GM12878 (cell line): Measurements from ENCODE around the gene ANKRD28. TPM values are rescaled to one million over a fixed set of nuclear protein-coding genes. Genes with fewer than 3 reads are reported as not detected.

Experiments used
- BACH1 ChIP-seq: fragments of 450-650 bp; IDR thresholded peaks from 2 replicates; pipeline ENCODE4 v1.6.1; 2017; ENCODE audit warnings: mild to moderate bottlenecking, borderline replicate concordance
- BCLAF1 ChIP-seq: fragments of 450-650 bp; IDR thresholded peaks from 2 replicates; pipeline ENCODE4 v1.6.1; 2017; ENCODE audit warnings: antibody characterized with exemption, mild to moderate bottlenecking, moderate library complexity
- CTCF ChIP-seq, 3 experiments: IDR thresholded peaks in 2 of 3; conservative IDR thresholded peaks in 1 of 3; 2 replicates each; pipeline ENCODE4 v1.5.1; 2011; ENCODE audit warnings: low read depth in 3 of 3, low read length in 3 of 3, mild to moderate bottlenecking in 3 of 3, control low read depth in 2 of 3, moderate library complexity in 2 of 3, inconsistent platforms in 1 of 3, mixed read lengths in 1 of 3; ENCODE audit not compliant: control insufficient read depth in 2 of 3, insufficient read depth in 1 of 3; ENCODE audit errors: extremely low read depth in 1 of 3
- DPF2 ChIP-seq: fragments of 450-650 bp; IDR thresholded peaks from 2 replicates; pipeline ENCODE4 v1.6.1; 2017; ENCODE audit warnings: mild to moderate bottlenecking
- EP300 ChIP-seq, 2 experiments: fragments of 150-350 bp in 1 of 2; IDR thresholded peaks; 2 replicates each; pipeline ENCODE4 v1.6.1; 2011 to 2012; ENCODE audit warnings: low read depth in 2 of 2, low read length in 2 of 2, borderline replicate concordance in 1 of 2, improper control_type of control experiment in 1 of 2, inconsistent platforms in 1 of 2; ENCODE audit not compliant: control insufficient read depth in 1 of 2
- MEF2B ChIP-seq: fragments of 450-650 bp; IDR thresholded peaks from 2 replicates; pipeline ENCODE4 v1.6.1; 2018; ENCODE audit warnings: mild to moderate bottlenecking, moderate library complexity; ENCODE audit not compliant: partially characterized antibody, poor library complexity, severe bottlenecking
- MTA3 ChIP-seq: IDR thresholded peaks from 2 replicates; pipeline ENCODE4 v1.6.1; 2012; ENCODE audit warnings: low read length, inconsistent platforms, borderline replicate concordance
- NBN ChIP-seq: fragments of 450-650 bp; IDR thresholded peaks from 2 replicates; pipeline ENCODE4 v1.6.1; 2016
- NR2F1 ChIP-seq: fragments of 450-650 bp; conservative IDR thresholded peaks from 2 replicates; pipeline ENCODE4 v1.6.1; 2017; ENCODE audit warnings: mild to moderate bottlenecking
- PBX3 ChIP-seq: IDR thresholded peaks from 2 replicates; pipeline ENCODE4 v1.6.1; 2011; ENCODE audit warnings: mild to moderate bottlenecking, low read depth, low read length, moderate library complexity; ENCODE audit not compliant: insufficient replicate concordance
- RUNX3 ChIP-seq: IDR thresholded peaks from 2 replicates; pipeline ENCODE4 v1.6.1; 2012; ENCODE audit warnings: low read length, inconsistent platforms
- SIX5 ChIP-seq: IDR thresholded peaks from 2 replicates; pipeline ENCODE4 v1.6.1; 2011; ENCODE audit warnings: mild to moderate bottlenecking, low read depth, low read length, moderate library complexity; ENCODE audit not compliant: severe bottlenecking
- SMARCA5 ChIP-seq: fragments of 450-650 bp; IDR thresholded peaks from 2 replicates; pipeline ENCODE4 v1.6.1; 2017; ENCODE audit warnings: mild to moderate bottlenecking
- SUZ12 ChIP-seq: fragments of 200-600 bp; sonication (generic); IDR thresholded peaks from one replicate; pipeline ENCODE4 v1.6.1; 2018; ENCODE audit warnings: antibody characterized with exemption, mild to moderate bottlenecking; ENCODE audit not compliant: unreplicated experiment
- USF1 ChIP-seq: IDR thresholded peaks from 2 replicates; pipeline ENCODE4 v1.6.1; 2011; ENCODE audit warnings: borderline replicate concordance, low read depth, mild to moderate bottlenecking, moderate library complexity, mixed read lengths, low read length; ENCODE audit not compliant: insufficient read depth; ENCODE audit errors: extremely low read length
- ZBED1 ChIP-seq: IDR thresholded peaks from 2 replicates; pipeline ENCODE4 v1.6.1; 2016; ENCODE audit warnings: borderline replicate concordance
- ZNF207 ChIP-seq: fragments of 450-650 bp; IDR thresholded peaks from 2 replicates; pipeline ENCODE4 v1.6.1; 2014; ENCODE audit warnings: antibody characterized with exemption, mild to moderate bottlenecking, borderline replicate concordance
- ZNF217 ChIP-seq: fragments of 450-650 bp; IDR thresholded peaks from 2 replicates; pipeline ENCODE4 v1.6.1; 2017; ENCODE audit warnings: antibody characterized with exemption, mild to moderate bottlenecking
- ZNF384 ChIP-seq: IDR thresholded peaks from 2 replicates; pipeline ENCODE4 v1.6.1; 2012; ENCODE audit warnings: low read depth, mild to moderate bottlenecking, low read length, improper control_type of control experiment, borderline replicate concordance
- polyA plus RNA-seq, 11 experiments: library from polyadenylated mRNA; depleted of rRNA in 4 of 11; unstranded in 6 of 11; stranded (reverse) in 5 of 11; fragments of >200 nt; fragmentation: Nextera tagmentation in 4 of 11; fragmentation: Illumina TruSeq in 1 of 11; extraction: Ambion mirVana in 4 of 11; extraction: Trizol in 1 of 11; gene quantifications; 1 replicate in 1 of 11; 2 replicates in 10 of 11; pipeline versions ENCODE4 v1.2.1 to v1.2.3, GENCODE V29; 2011 to 2016; ENCODE audit warnings: inconsistent platforms in 2 of 11, missing spikeins in 2 of 11, low read depth in 1 of 11
- total RNA-seq, 4 experiments: library from RNA; depleted of rRNA in 3 of 4; stranded (reverse); fragments of >200 nt in 3 of 4; fragmentation: Illumina TruSeq in 1 of 4; extraction: Trizol in 1 of 4; gene quantifications; 2 replicates each; pipeline versions ENCODE4 v1.2.1 to v1.2.3, GENCODE V29; 2013 to 2021
- TF ChIP-seq, protein P1 (sequence below): IDR thresholded peaks from 2 replicates; pipeline ENCODE4 v1.6.1; 2012; ENCODE audit warnings: low read length, inconsistent platforms
- TF ChIP-seq, protein P2 (sequence below): IDR thresholded peaks from 2 replicates; pipeline ENCODE4 v1.6.1; 2011; ENCODE audit warnings: low read depth, mild to moderate bottlenecking, low read length, moderate library complexity, borderline replicate concordance; ENCODE audit errors: extremely low read depth

ANKRD28 gene
- total and polyA plus RNA-seq, 10 of the 15 experiments (the other 5 are each of a cell fraction or from before 2014, with no cell fraction given), result 11.2 to 105 (median 38.3) TPM

DNA sequence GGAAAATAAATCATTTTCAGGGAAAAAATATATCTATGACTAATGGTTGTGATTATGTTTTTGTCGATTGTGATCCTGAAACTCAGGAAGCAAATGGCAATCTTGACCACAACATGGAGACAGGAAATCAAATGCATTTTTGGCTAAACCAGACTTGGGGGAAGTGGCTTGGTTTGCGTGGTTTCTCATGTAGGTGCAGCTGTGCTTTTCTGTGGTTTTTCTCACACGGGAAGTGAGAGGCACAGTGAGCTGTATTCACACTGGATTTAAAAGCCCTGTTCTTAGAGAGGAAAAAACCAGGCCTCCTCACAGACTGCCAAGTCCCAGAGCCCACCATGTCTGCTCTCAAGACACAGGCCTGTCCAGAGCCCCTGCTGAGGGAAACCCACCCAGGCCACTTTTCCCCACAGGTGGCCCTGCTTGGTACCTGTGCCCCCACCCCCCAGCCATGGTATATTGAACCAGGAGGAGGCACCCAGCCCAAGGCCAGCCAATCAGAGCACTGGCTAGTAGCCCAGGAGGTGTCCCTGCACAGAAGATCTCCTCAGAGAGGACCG, 150.1 kb downstream of the ANKRD28 start (continued):
- TF ChIP-seq ZNF207 (0 out of 2 replicates have a peak, but pooled peaks have one; percentile 18), ZNF217 (peak; percentile 91), SIX5 (no peak), DPF2 (peak; percentile 99), USF1 (no peak), SUZ12 (no peak), CTCF (IDR thresholded peaks at IDR 0.05 in 2 of 3, conservative IDR thresholded peaks at IDR 0.05 in 1 of 3; ENCODE audit: control insufficient read depth in 2 of 3, extremely low read depth in 1 of 3, insufficient read depth in 1 of 3, low read depth in 3 of 3, low read length in 3 of 3) (no peak), ZBED1 (peak; percentile 73; the same call in 1 of the 2 replicates), SMARCA5 (no peak; the same call in 1 of the 2 replicates), NBN (peak; percentile 76), MEF2B (peak; percentile 77), RUNX3 (peak; percentile 100), BCLAF1 (no peak), BACH1 (peak; percentile 90), NR2F1 (0 out of 2 replicates have a peak, but pooled peaks have one; percentile 49), MTA3 (peak; percentile 99), ZNF384 (no peak), PBX3 (no peak), EP300 (IDR thresholded peaks at IDR 0.05; ENCODE audit: borderline replicate concordance in 1 of 2, control insufficient read depth in 1 of 2, low read depth in 2 of 2, low read length in 2 of 2) (peak; percentile 87 to 95)
- TF ChIP-seq, protein P1, sequence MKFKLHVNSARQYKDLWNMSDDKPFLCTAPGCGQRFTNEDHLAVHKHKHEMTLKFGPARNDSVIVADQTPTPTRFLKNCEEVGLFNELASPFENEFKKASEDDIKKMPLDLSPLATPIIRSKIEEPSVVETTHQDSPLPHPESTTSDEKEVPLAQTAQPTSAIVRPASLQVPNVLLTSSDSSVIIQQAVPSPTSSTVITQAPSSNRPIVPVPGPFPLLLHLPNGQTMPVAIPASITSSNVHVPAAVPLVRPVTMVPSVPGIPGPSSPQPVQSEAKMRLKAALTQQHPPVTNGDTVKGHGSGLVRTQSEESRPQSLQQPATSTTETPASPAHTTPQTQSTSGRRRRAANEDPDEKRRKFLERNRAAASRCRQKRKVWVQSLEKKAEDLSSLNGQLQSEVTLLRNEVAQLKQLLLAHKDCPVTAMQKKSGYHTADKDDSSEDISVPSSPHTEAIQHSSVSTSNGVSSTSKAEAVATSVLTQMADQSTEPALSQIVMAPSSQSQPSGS, result peak; percentile 98
- TF ChIP-seq, protein P2, sequence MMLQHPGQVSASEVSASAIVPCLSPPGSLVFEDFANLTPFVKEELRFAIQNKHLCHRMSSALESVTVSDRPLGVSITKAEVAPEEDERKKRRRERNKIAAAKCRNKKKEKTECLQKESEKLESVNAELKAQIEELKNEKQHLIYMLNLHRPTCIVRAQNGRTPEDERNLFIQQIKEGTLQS, result no peak
